Midbrain (tissue), 1 donor: ENCODE measurements around the gene TAMALIN.
"Not testable (repeated sequence)": the region's sequence is repeated elsewhere in the genome, so short reads cannot be mapped to it uniquely, and the experiment has no call there.

ENCODE experiments used
- DNase-seq: peaks from one replicate; lab custom pipeline; 2025; lab: John Stamatoyannopoulos, UW

TAMALIN gene

GRCh38 chr12:52006726-52007157, at the start of gene TAMALIN:
Gene TAMALIN (plus strand): TSS chr12:52006946. CDS start chr12:52007020, 74 bp downstream.
- no peak for DNase-seq

GRCh38 chr12:51958542-51958941, 48.2 kb upstream of the TAMALIN start:
- DNase-seq = no peak

GRCh38 chr12:51959211-51959610, 47.5 kb upstream of the TAMALIN start:
- DNase-seq = no peak

- no peak for DNase-seq
Measured at GRCh38 chr12:51959921-51960320, 46.8 kb upstream of the TAMALIN start.

GRCh38 chr12:51960488-51960887, 46.3 kb upstream of the TAMALIN start:
- no peak for DNase-seq

GRCh38 chr12:51960890-51961289, 45.9 kb upstream of the TAMALIN start:
- no peak for DNase-seq

- no peak for DNase-seq
Measured at GRCh38 chr12:51961834-51962233, 44.9 kb upstream of the TAMALIN start.

- DNase-seq = no peak
Measured at GRCh38 chr12:51962737-51963136, 44.0 kb upstream of the TAMALIN start.

- no peak for DNase-seq
Measured at GRCh38 chr12:51963477-51963876, 43.3 kb upstream of the TAMALIN start.

GRCh38 chr12:51969643-51970042, 37.1 kb upstream of the TAMALIN start:
- DNase-seq = no peak

GRCh38 chr12:51970904-51971646, 35.7 kb upstream of the TAMALIN start:
- no peak for DNase-seq

GRCh38 chr12:51971679-51972421, 34.9 kb upstream of the TAMALIN start:
- DNase-seq = no peak

GRCh38 chr12:51972422-51972812, 34.3 kb upstream of the TAMALIN start:
- DNase-seq = no peak

- DNase-seq = no peak
Measured at GRCh38 chr12:51972849-51973273, 33.9 kb upstream of the TAMALIN start.

GRCh38 chr12:51973560-51973959, 33.2 kb upstream of the TAMALIN start:
- no peak for DNase-seq

- DNase-seq = no peak
Measured at GRCh38 chr12:51974646-51975045, 32.1 kb upstream of the TAMALIN start.

GRCh38 chr12:51975196-51975595, 31.6 kb upstream of the TAMALIN start:
- no peak for DNase-seq

GRCh38 chr12:51976376-51977160, 30.2 kb upstream of the TAMALIN start:
- no peak for DNase-seq

GRCh38 chr12:51977320-51977753, 29.4 kb upstream of the TAMALIN start:
- DNase-seq = no peak

GRCh38 chr12:51979306-51979705, 27.4 kb upstream of the TAMALIN start:
- not testable (repeated sequence) for DNase-seq

- DNase-seq = peak; percentile 64
Measured at GRCh38 chr12:51980051-51980808, 26.5 kb upstream of the TAMALIN start.

GRCh38 chr12:51980809-51981127, 26.0 kb upstream of the TAMALIN start:
- DNase-seq = no peak
